A549 (cell line): ENCODE data around the gene L3MBTL4.

ENCODE experiments used
- CHD2 ChIP-seq: fragments of 150-350 bp; IDR thresholded peaks from 2 replicates; pipeline ENCODE4 v1.6.1; 2014; ENCODE audit warnings: low read length; ENCODE audit not compliant: partially characterized antibody
- CTCF ChIP-seq: fragments of >200 bp; sonication (Bioruptor Twin); formaldehyde crosslinking; IDR thresholded peaks from 3 replicates; pipeline ENCODE4 v1.5.1; 2016
- EP300 ChIP-seq, 2 experiments: fragments of >200 bp; sonication (Bioruptor Twin); formaldehyde crosslinking; IDR thresholded peaks; 2 replicates in 1 of 2; 3 replicates in 1 of 2; pipeline ENCODE4 v1.6.1; 2016 to 2017
- JUN ChIP-seq, 2 experiments: fragments of >200 bp; sonication (Bioruptor Twin); formaldehyde crosslinking; IDR thresholded peaks; 2 replicates in 1 of 2; 3 replicates in 1 of 2; pipeline ENCODE4 v1.6.1; 2016 to 2017
- MYC ChIP-seq: IDR thresholded peaks from 2 replicates; pipeline ENCODE4 v1.6.1; 2012; ENCODE audit warnings: mild to moderate bottlenecking, inconsistent platforms, low read length, improper control_type of control experiment, borderline replicate concordance
- POLR2A ChIP-seq: IDR thresholded peaks from 2 replicates; pipeline ENCODE4 v1.6.1; 2012; ENCODE audit warnings: mild to moderate bottlenecking, low read length
- SMC3 ChIP-seq: fragments of >200 bp; sonication (Bioruptor Twin); formaldehyde crosslinking; IDR thresholded peaks from 3 replicates; pipeline ENCODE4 v1.6.1; 2018; ENCODE audit warnings: inconsistent platforms

- TF ChIP-seq CTCF = no peak
- no peak for TF ChIP-seq JUN (IDR thresholded peaks at IDR 0.05)
- TF ChIP-seq POLR2A = no peak
- no peak for TF ChIP-seq EP300 (IDR thresholded peaks at IDR 0.05)
- no peak for TF ChIP-seq MYC
- no peak for TF ChIP-seq SMC3
- no peak for TF ChIP-seq CHD2
Observed at GRCh38 chr18:6055711-6056110, 359.0 kb downstream of the L3MBTL4 start.
